NCI-H1694 (cell line): ENCODE measurements around the gene CPT1B.
"Not testable (repeated sequence)": the region's sequence is repeated elsewhere in the genome, so short reads cannot be mapped to it uniquely, and the experiment has no call there.

Source experiments
- DNase-seq: peaks from one replicate; lab custom pipeline; 2025; lab: John Stamatoyannopoulos, UW

Gene CPT1B

DNA sequence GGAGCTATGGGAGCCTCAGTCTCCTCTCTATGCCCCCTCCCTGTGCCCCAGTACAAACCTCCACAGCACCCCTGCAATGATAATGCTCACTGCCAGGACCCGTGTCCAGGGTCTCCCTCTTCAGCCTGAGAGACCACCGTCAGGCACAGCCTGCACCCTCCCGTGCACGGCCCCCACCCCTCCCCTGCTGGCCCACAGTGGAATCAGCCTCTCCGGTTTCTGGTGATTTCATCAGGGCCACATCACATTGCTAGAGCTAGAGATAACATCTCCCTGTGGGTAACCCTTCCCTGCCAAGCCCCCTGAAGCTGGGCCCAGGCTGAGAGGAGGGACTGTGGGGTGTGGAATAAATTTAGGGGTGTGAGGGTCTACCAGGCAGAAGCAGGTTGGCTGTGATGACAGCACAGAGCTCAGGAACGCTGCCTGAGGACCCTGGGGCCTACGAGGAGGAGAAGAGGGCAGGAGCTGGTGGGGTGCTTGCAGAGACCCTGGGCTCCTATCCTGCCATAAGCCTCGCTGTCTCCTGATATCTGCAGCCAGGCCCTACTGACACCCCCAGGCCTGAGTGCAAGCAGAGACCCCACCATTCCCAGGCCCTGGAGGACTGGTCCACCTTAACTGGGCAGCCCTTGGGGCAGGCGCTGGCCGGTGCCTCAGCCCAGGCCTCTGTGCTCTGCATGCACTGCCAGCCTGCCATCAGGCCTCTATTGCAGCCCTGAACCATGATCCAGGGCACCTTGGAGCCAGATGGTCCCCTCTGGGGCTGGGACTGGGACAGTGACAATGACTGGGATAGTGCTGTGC lies 32.5 kb downstream of the CPT1B start, which contains the start of gene KLHDC7B:
Gene KLHDC7B (plus strand): TSS at position 378 of the 804 bp plus-strand sequence. CDS start 345 bp downstream, at position 723.
- DNase-seq: no peak

DNA sequence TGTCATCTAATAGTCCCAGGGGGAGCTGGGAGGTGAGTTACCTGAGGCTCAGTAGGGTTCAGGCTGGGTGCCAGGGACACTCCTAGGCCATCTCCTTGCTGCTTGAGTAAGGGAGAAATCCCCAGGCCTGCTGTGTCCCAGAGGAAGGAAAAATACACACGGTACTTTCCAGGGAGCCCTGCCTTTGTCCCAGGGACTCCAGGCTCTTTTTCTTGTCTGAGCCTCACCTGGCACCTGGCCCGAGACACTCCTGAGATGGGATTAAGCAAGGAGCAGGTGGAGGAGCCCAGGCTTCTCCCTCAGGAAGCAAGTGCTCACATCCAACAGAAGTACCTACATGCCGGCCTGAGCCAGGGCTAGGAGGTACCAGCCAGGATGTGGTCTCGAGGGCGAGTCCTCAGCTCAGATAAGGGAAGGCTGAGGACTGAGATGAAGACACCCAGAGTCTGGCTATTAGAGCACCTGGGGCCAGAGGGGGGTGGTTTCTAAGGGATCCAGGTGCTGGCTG lies 33.4 kb downstream of the CPT1B start:
- no peak for DNase-seq

DNA sequence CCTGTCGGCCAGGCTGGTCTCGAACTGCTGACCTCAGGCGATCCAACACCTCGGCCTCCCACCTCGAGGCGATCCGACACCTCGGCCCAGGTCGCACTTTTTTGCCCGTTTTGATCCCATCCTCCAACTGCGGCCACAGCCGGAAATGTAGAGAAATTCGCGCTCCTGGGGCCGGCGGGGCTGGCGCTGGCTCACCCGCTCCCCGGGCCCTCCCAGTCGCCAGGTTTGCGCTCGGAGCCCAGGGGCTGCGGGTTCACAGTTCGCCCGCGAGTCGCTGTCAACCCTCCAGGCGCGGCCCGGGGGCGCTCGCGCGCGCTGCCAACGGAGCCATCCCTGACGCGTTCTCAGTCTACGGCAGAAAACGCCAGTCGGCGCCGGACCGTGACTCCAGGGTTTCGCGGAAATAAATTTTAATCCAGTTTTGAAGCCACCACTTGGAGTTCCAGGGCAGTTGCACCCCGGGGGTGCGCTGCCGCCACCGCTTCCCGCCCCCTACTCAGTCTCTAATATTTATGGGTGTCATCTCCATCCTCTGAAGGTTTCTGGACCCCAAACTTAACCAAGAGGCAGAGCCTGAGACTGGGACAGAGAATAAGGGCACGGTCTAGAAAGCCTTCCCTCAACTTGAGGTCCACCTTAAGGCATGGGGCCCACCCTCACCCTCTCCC lies 34.0 kb downstream of the CPT1B start:
- no peak for DNase-seq

DNA sequence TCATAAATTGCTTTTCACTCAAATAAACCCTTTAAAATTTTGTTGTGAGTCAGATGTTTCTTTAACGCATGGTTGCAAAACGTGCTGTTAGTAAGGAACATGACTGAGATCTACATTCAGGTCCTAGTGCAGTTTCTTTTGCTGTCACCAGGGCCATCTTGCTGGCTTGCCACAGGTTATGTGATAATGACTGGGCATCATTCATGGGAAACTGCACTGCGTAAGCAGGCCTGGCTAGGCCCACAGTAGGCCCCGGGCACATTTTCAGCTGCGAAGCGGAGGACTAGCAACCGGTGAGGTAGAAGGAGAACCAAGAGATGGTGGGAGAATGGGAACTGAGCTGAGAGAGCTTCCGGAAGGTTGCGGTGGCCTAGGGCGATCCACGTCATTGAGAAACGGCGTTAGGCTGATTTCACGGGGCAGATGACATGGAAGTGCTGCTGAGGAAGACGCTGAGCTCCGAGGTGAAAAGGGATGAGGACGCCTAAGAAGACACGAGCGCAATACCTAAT lies 35.8 kb downstream of the CPT1B start:
- DNase-seq: no peak

DNA sequence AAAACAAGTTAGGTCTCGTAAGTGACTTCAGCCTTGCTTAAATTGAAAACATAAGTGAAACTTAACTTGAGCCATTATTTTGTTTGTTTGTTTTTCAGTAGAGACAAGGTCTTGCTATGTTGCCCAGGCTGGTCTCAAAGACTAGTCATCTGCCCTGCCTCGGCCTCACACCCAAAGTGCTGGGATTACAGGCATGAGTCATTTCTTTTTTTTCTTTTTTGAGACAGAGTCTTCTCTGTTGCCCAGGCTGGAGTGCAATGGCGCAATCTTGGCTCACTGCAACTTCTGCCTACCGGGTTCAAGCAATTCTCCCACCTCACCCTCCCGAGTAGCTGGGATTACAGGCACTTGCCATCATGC lies 36.6 kb downstream of the CPT1B start:
- DNase-seq: not testable (repeated sequence)

DNA sequence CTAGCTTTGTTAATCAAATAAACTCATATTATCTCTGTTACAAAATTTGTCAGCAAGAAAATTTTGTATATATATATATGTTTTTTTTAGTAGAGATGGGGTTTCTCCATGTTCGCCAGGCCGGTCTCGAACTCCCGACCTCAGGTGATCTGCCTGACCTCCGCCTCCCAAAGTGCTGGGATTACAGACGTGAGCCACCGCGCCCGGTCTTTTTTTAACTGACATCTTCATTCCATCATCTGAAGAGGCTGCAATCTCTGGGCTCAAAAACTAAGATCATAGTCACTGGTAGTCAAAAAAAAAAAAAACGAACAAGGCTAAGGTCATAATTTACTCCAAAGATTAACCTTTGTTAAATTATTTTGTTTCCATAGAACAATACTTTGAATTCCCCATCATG lies 37.8 kb downstream of the CPT1B start:
- DNase-seq: no peak

DNA sequence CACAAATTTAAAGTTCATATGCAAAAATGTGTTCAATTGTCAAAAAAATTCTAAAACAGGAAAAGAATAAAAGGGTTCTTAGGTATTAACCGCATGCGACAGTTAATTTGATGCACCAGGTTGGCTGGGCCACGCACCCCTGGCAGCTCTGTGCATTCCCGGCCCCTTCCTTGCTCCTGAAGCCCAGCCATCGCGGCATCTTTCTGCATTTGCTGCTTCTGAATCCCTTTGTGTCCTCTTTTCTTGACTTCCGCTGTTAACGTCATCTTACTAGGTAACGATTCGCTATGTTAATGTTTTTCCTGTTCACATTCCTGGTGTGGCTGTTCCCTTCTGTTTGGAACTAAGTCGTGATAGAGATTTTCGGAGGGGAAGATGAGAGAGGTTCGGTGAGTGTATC lies 40.5 kb downstream of the CPT1B start:
- no peak for DNase-seq

DNA sequence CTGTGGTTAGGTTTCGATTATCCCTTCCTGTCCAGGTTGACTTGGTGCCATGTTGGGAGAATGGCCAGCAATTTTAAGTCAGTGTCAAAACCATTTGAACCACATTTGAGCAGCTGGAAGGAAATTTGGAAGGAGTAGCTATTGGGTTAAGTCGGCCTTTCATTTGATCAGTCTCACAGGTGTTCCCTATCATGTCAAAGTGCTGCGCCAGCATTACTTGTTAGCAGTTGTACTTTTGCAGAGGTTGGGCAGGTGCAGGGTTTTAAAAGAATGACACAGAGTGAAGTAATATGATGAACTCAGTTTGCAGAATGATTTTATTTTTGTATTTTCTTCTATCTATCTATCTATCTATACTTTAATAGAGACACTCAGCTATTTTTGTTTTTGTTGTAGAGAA lies 42.0 kb downstream of the CPT1B start:
- DNase-seq: no peak

DNA sequence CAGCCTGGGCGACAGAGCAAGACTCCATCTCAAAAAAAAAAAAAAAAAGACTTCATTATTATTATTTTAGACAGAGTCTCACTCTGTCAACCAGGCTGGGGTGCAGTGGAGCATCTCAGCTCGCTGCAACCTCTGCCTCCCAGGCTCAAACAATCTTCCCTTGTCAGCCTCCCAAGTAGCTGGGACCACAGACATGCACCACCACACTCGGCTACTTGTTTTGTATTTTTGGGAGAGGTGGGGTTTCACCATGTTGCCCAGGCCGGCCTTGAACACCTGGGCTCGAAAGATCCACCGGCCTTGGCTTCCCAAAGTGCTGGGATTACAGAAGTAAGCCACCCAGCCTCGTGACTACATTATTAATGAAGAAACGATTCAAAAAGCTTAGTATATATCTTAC lies 43.1 kb downstream of the CPT1B start:
- DNase-seq: no peak

DNA sequence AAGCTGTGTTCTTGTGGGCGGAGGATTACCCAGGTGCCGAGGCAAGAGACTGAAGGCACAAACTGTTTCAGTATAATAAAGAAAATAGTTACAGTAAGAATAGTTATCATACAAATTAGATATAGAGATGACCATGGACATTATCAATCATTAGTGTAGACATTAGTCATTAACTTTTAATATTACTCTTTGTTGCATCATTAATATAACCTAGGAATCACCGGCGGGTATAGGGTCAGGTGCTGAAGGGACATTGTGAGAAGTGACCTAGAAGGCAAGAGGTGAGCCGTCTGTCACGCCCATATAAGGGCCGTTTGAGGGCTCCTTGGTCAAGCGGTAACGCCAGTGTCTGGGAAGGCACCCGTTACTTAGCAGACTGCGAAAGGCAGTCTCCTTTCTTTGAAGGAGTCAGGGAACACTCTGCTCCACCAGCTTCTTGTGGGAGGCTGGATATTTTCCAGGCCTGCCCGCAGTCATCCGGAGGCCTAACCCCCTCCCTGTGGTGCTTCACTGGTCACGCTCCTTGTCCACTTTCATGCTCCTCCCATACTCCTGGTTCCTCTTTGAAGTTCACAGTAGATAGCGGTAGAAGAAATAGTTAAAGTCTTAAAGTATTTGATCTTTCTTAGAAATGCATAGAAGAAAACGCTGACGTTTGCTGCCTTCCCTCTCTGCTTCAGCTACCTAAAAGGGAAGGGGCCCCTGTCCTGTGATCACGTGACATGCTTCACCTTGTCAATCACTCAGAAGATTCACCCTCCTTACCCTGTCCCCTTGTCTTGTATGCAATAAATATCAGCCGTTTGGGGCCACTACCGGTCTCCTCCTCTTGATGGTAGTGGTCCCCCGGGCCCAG lies 44.1 kb downstream of the CPT1B start:
- not testable (repeated sequence) for DNase-seq

DNA sequence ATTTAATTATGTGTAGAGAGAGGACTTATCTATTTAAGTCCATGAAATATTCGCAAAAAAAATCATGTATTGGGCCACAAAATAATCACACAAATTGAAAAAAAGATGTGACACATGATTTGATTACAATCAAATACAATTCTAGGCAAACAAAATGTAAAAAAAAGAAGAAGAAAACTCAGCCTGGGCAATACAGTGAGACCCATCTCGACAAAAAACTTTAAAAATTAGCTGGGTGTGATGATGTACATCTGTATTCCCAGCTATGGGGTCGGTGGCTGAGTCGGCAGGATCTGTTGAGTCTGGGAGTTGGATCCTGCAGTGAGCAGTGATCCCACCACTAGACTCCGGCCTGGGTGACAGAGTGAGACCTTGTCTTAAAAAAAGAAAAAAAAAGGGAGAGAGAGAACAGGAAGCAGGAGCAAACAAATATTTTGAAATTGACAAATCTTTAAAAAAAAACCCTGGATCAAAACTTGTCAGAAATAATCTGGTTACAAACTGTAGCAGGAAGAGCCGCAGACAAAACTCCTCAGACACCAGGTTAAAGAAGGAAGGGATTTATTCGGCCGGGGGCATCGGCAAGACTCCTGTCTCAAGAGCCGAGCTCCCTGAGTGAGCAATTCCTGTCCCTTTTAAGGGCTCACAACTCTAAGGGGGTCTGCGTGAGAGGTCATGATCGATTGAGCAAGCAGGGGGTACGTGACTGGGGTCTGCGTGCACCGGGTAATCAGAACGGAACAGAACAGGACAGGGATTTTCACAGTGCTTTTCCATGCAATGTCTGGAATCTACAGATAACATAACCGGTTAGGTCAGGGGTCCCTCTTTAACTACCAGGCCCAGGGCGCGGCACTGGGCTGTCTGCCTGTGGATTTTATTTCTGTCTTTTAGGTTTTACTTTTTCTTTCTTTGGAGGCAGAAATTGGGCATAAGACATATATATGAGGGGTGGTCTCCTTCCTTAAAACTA lies 45.1 kb downstream of the CPT1B start:
- no peak for DNase-seq

DNA sequence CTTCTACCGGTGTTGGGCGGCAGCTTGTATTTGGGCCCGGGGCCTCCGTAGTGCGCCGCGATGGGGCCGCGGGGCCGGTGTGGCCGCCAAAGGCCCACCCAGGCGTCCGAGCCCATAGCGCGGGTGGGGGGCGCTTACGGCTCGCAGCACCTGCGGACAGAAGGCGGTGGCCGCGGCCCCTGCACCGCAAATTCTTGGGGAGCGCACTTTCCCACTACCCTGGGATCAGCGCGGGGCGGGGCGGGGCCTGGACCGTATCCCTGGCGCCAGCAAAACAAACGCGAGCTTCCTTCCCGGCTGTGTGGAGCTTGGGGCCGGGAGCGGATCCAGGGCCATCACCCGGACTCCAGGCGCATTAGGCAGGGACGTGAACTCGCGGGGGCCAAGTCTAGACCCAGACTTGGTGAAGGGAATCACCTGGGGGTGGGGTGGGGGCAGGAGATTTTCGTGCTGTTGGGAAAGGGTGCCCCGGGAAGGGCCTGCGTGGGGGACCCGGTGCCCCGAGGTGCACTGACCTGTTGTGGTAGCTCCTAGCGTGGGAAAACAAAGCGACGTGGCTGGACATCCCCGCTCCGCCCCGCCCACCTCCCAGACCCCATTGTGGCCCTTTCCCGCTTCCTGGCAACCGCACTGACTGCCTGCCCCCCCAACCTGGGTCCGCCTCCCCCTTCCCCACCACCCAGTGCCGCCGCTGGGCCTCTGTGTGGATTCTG lies 46.1 kb downstream of the CPT1B start:
- no peak for DNase-seq

DNA sequence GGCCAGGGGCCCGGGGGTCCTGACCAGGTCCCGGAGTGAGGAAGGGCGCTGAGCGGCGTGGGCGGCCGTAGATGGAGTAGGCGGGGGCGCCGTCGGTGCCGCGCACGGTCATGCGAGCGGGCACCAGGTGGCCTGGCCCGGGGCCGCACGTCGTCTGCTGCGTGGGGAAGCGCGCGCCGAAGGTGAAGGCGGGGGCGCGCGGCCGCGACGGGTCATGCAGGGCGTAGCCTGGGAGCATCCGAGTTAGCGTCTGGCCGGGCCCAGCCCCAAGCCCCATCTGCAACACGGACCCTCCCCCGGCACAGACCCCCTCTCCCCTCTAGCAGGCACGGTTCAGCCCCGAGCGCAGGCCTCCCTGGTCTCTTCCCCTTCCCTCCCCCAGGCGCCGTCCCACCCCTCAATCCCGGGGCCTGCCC lies 46.7 kb downstream of the CPT1B start:
- no peak for DNase-seq

DNA sequence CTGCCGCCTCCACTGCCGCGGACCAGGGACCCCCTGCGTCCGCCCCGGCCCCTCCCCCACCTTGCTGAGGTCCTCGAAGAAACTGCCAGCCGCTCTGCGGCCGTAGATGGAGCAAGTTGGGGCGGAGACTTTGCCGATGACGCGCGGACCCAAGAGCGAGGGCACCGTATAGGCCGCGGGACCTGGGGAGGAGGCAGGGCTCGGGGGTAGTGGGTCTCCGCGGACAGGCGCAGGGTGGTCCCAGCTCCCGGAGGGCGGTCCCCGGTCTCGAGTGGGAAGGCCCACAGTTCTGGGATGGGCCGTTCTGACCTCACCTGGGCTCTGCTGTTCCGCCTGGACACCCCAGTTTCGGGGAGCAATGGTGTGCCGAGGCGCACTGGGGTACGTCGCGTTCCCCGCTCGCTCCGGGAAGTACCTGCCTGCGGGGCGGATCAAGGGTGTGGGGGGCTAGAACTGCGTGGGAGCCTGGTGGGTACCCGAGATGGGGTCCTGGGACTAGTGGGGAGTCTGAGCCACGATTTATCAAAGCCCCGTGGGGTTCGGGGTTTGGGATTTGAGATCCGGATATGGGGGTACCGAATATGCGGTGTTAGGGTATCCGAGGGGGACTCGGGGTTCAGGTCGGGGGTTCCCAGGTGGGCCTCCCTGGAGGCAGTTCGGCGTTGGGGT lies 47.2 kb downstream of the CPT1B start:
- no peak for DNase-seq

DNA sequence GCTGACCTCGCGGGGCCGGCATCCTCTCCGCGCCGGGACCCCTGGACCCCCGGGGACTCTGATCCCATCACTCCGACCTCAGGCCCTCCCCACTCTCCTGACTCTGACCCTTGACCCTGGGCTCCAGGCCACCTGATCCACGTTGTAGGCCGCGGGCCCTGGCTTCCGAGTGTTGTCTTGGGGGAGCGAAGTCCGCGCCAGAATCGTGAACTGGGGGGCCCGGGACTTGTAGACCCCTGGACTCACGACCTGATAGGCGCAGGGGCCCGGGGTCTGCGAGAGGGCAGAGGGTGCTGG lies 47.7 kb downstream of the CPT1B start:
- no peak for DNase-seq

DNA sequence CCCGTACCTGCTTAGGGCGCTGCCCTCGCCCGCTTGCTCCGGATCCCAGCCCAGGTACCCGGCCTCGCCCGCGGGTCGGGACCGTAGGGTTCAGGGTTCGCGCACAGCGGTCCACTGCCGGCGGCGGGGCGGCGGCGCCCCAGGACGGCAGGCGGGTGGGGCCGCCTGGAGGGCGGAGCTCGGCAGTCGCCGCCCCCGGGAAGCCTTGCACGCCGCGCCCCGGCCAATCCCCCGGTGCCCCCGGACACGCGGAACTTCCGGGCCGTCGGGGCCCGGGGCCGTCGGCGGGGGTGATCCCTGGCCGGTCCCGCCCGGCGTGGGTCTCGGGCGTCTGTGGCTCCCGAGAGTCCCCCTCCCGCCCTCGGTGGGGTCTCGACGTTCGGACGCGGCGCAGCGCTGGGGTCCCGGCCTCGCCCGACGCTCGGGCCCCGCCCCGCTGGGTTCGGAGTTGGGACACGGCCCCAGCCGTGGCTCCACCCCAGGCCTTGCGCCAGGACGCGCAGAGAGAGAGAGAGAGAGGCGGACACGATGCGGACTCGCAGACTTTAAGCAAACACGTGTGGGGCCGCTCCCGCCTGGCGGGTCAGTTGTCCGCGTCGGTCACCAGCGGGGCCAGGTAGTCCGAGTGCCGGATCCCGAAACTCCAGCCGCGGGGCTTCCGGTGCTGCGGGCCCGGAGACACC lies 48.2 kb downstream of the CPT1B start, which contains the start of gene TYMP:
Gene TYMP (minus strand): TSS at position 116 of the 683 bp plus-strand sequence. CDS start 303 bp downstream, outside the sequence.
- DNase-seq: no peak

DNA sequence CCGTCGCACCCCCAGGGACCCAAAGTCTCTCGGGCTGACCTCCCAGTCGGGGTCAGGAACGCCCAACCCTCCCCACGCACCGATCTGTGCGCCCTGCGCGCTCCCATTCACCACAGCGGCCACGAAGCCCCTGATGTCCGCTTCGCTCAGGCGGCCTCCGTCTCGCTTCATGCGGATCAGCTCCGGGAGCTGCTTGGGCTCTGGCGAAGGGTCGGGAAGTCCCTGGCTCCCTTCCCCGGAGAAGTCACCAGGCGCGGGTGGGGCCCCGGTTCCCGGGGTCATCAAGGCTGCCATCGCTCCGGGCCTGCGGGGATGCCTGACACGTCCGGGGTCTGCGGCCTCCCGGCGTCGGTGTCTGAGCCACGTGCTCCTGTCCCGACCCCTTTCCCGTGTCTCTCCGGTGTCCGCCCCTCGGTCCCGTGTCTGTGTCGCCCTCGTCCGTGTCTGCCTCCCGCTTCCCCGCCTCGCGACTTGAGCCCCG lies 48.8 kb downstream of the CPT1B start:
- DNase-seq: no peak

DNA sequence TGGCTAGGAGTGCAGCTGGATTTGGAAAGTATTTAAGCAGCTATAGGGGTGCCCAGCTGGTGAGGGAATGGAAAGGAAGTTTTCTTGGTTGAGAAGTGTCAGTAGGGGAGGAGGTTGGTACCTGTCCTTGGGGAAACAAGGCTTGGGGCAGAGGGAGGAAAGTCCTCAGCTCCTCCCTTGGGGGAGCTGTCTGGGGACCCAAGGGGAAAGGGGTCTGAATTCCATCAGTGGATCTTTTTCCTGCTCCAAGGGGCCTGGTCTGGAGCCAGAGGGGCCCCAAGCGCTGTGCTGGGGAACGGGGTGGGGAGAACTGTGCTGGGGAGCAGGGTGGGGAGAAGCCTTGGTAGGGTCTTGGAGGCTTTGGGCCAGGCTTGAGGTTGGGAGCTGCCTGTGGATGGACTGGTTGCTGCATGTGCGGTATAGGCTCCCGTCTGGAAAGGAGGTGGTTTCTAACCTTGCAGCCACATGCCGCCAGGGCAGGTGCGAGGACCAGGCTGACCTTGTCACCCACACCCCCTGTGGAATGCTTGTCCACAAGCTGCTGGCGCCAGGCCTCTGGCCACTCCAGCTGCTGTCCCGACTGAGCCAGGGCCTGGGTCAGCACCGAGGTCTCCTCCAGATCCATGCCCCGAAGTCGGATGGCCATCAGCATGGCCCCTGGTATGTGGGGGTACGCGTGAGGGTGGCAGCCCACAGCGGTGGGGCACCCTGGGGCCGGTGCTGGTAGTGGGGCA lies 49.4 kb downstream of the CPT1B start:
- no peak for DNase-seq
